NB4 (cell line): ENCODE results near the gene LRP1B.

ENCODE experiments used
- MYC ChIP-seq: IDR thresholded peaks from 2 replicates; pipeline ENCODE4 v1.6.1; 2011; ENCODE audit warnings: low read depth, low read length
- POLR2A ChIP-seq: IDR thresholded peaks from 2 replicates; pipeline ENCODE4 v1.6.1; 2011; ENCODE audit warnings: mild to moderate bottlenecking; ENCODE audit not compliant: insufficient read length; ENCODE audit errors: extremely low read depth
- TF ChIP-seq, protein P1 (sequence below): IDR thresholded peaks from one replicate; pipeline ENCODE4 v1.5.1; 2012; ENCODE audit warnings: low read depth, low read length
- TF ChIP-seq, protein P2 (sequence below): IDR thresholded peaks from 2 replicates; pipeline ENCODE4 v1.6.1; 2011; ENCODE audit warnings: low read depth, low read length

DNA sequence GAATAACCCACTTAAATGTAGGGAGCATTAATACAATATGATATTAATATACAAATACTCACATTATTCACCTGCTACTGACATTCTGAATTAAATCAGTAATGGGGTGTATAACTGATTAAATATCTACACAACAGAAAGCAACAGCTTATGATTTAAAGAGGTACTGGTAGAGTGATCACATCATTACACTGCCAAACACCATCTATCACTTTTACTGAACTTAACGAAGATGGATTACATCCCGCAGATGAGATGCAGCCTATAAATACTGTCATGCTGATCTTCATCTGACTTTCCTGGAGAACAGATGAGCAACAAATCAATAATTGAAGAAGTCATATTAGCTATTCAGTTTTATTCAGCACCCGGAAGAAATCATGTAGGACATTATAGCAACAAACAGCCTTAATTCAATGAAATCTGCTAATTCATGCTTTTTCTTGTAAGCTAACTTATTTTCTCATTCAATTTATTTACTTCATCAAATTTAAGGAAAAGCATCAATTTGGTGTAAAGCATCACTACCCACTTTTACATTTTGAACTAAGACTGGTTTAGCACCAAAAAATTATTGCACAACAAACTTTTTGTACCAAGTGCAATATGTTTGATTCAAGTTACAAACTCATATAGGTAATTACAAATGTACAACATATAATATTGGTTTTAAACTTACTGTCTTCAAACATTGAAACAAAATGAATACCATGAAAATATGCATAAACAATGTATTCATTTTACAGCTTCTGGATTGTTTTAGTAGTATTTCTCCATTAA lies 1509.0 kb downstream of the LRP1B start:
- TF ChIP-seq, protein P1, sequence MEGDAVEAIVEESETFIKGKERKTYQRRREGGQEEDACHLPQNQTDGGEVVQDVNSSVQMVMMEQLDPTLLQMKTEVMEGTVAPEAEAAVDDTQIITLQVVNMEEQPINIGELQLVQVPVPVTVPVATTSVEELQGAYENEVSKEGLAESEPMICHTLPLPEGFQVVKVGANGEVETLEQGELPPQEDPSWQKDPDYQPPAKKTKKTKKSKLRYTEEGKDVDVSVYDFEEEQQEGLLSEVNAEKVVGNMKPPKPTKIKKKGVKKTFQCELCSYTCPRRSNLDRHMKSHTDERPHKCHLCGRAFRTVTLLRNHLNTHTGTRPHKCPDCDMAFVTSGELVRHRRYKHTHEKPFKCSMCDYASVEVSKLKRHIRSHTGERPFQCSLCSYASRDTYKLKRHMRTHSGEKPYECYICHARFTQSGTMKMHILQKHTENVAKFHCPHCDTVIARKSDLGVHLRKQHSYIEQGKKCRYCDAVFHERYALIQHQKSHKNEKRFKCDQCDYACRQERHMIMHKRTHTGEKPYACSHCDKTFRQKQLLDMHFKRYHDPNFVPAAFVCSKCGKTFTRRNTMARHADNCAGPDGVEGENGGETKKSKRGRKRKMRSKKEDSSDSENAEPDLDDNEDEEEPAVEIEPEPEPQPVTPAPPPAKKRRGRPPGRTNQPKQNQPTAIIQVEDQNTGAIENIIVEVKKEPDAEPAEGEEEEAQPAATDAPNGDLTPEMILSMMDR, result no peak
- no peak for TF ChIP-seq POLR2A
- TF ChIP-seq MYC, result no peak
- TF ChIP-seq, protein P2, sequence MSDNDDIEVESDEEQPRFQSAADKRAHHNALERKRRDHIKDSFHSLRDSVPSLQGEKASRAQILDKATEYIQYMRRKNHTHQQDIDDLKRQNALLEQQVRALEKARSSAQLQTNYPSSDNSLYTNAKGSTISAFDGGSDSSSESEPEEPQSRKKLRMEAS, result no peak
